Measurements from ENCODE around the gene SRC.

DNA sequence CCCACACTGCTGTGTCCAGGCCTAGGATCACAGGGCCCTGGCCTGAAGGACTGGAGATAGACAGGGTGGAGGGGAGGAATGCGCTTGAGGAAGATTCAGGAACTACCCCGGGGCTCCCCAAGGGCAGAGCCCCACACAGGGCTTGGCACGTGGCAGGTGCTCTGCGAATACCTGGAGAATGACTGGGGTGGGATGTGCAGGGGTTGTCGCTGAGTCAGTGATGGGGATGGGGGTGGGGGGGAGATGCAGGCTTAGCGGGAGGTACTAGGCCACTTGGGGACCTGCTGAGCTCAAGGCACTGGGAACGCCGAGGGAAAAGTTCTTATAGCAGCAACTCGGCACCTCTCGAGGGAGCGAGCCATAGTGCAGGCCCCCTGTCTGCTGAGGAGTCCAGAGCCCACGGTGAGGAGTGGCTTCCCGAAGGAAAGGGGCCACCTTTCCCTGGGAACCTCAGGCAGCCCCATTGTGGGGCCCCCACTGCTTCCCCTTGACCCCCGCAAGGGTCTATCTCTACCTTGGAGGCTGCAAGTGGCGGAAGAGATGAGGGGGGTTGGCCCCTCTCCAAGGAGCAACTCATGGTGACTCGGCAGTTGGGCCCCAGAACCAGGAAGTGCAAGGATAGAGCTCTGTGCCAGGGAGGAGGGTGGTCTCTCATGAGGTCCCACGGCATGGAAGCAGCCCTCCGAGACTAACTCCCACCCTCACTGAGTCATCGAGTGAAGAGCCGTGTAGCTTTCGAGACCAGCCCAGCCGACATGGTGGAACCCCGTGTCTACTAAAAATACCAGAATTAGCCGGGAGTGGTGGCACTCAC lies 33.1 kb downstream of the SRC start:
- TF ChIP-seq, protein P1, sequence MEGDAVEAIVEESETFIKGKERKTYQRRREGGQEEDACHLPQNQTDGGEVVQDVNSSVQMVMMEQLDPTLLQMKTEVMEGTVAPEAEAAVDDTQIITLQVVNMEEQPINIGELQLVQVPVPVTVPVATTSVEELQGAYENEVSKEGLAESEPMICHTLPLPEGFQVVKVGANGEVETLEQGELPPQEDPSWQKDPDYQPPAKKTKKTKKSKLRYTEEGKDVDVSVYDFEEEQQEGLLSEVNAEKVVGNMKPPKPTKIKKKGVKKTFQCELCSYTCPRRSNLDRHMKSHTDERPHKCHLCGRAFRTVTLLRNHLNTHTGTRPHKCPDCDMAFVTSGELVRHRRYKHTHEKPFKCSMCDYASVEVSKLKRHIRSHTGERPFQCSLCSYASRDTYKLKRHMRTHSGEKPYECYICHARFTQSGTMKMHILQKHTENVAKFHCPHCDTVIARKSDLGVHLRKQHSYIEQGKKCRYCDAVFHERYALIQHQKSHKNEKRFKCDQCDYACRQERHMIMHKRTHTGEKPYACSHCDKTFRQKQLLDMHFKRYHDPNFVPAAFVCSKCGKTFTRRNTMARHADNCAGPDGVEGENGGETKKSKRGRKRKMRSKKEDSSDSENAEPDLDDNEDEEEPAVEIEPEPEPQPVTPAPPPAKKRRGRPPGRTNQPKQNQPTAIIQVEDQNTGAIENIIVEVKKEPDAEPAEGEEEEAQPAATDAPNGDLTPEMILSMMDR (conservative IDR thresholded peaks at IDR 0.05; ENCODE audit: low read depth, low read length): no peak
- no peak for TF ChIP-seq EZH2 (IDR thresholded peaks at IDR 0.05; ENCODE audit: borderline replicate concordance, low read depth, low read length, poor library complexity, severe bottlenecking)

Data from A673 (cell line).